Mammary epithelial cell (primary cell): Measurements from ENCODE around the gene ARHGDIB.

ENCODE experiments used
- EZH2 ChIP-seq: IDR thresholded peaks from 2 replicates; pipeline ENCODE4 v1.6.1; 2012; ENCODE audit warnings: low read length, inconsistent platforms, borderline replicate concordance
- TF ChIP-seq, protein P1 (sequence below), 2 donors: IDR thresholded peaks in 1 of 2; conservative IDR thresholded peaks in 1 of 2; 2 replicates each; pipeline ENCODE4 v1.5.1; 2011 to 2012; ENCODE audit warnings: inconsistent platforms in 2 of 2, low read length in 2 of 2, mild to moderate bottlenecking in 2 of 2, control low read depth in 1 of 2, low read depth in 1 of 2; ENCODE audit not compliant: insufficient read depth in 1 of 2; ENCODE audit errors: extremely low read depth in 1 of 2

DNA sequence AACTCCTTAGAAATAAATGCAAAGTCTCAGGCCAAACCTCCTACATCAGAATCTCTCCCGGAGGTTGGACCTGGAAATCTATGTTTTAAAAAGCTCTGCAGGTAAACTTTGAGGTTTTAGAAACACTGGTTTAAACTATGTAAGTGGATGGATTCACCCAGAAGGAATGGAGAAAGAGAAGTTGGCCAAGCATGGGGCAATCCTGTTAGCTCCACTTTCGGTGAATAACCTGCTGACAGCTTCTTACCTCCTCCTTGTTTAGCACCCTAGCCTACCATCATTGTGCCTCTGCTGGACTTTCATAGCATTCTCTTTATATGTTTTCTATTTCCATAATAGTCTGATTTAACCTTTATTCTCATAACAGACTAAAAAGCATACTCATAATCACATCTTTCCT is 3.0 kb upstream of the ARHGDIB start:
- TF ChIP-seq, protein P1, sequence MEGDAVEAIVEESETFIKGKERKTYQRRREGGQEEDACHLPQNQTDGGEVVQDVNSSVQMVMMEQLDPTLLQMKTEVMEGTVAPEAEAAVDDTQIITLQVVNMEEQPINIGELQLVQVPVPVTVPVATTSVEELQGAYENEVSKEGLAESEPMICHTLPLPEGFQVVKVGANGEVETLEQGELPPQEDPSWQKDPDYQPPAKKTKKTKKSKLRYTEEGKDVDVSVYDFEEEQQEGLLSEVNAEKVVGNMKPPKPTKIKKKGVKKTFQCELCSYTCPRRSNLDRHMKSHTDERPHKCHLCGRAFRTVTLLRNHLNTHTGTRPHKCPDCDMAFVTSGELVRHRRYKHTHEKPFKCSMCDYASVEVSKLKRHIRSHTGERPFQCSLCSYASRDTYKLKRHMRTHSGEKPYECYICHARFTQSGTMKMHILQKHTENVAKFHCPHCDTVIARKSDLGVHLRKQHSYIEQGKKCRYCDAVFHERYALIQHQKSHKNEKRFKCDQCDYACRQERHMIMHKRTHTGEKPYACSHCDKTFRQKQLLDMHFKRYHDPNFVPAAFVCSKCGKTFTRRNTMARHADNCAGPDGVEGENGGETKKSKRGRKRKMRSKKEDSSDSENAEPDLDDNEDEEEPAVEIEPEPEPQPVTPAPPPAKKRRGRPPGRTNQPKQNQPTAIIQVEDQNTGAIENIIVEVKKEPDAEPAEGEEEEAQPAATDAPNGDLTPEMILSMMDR (conservative IDR thresholded peaks at IDR 0.05 in 1 of 2, IDR thresholded peaks at IDR 0.05 in 1 of 2; ENCODE audit: extremely low read depth in 1 of 2, insufficient read depth in 1 of 2, low read depth in 1 of 2, low read length in 2 of 2) = no peak
- no peak for TF ChIP-seq EZH2
